HepG2 (cell line): ENCODE data around the gene HIF1AN. TPM values are rescaled to one million over a fixed set of nuclear protein-coding genes. Genes with fewer than 3 reads are reported as not detected.

ENCODE experiments used
- ARID4A ChIP-seq: sonication (generic); formaldehyde crosslinking; IDR thresholded peaks from 2 replicates; pipeline ENCODE4 v1.5.0; 2020; ENCODE audit warnings: mild to moderate bottlenecking, missing genetic modification reagents, borderline replicate concordance
- EED ChIP-seq: sonication (generic); formaldehyde crosslinking; IDR thresholded peaks from 2 replicates; pipeline ENCODE4 v1.5.0; 2020; ENCODE audit warnings: mild to moderate bottlenecking, missing genetic modification reagents
- HOMEZ ChIP-seq: IDR thresholded peaks from 2 replicates; pipeline ENCODE4 v1.6.1; 2016; ENCODE audit warnings: low read depth
- KAT2B ChIP-seq: fragments of 150-350 bp; IDR thresholded peaks from 2 replicates; pipeline ENCODE4 v1.6.1; 2014; ENCODE audit warnings: low read depth, low read length, borderline replicate concordance
- MTERF4 ChIP-seq: sonication (generic); formaldehyde crosslinking; IDR thresholded peaks from 2 replicates; pipeline ENCODE4 v1.8.0; 2023; ENCODE audit warnings: mild to moderate bottlenecking, missing genetic modification reagents
- NFRKB ChIP-seq: fragments of 450-650 bp; IDR thresholded peaks from 2 replicates; pipeline ENCODE4 v1.6.1; 2017
- NONO ChIP-seq, 2 experiments: fragments of 450-650 bp in 1 of 2; sonication (generic) in 1 of 2; formaldehyde crosslinking in 1 of 2; IDR thresholded peaks in 1 of 2; conservative IDR thresholded peaks in 1 of 2; 2 replicates each; pipeline versions ENCODE4 v1.6.1 to v1.8.0; 2017 to 2022; ENCODE audit warnings: mild to moderate bottlenecking in 1 of 2, missing genetic modification reagents in 1 of 2, moderate library complexity in 1 of 2
- PHF21A ChIP-seq: sonication (generic); formaldehyde crosslinking; IDR thresholded peaks from 2 replicates; pipeline ENCODE4 v1.5.0; 2020; ENCODE audit warnings: mild to moderate bottlenecking, missing genetic modification reagents
- RARG ChIP-seq: sonication (generic); formaldehyde crosslinking; IDR thresholded peaks from 2 replicates; pipeline ENCODE4 v1.4.0; 2020; ENCODE audit warnings: low read depth, mild to moderate bottlenecking, missing genetic modification reagents
- REL ChIP-seq: sonication (generic); formaldehyde crosslinking; conservative IDR thresholded peaks from 2 replicates; pipeline ENCODE4 v1.8.0; 2022; ENCODE audit warnings: mild to moderate bottlenecking, missing genetic modification reagents, moderate library complexity
- SMC3 ChIP-seq: IDR thresholded peaks from 2 replicates; pipeline ENCODE4 v1.6.1; 2011; ENCODE audit warnings: low read length, improper control_type of control experiment
- TCF7 ChIP-seq: sonication (generic); IDR thresholded peaks from 2 replicates; pipeline ENCODE4 v1.6.1; 2016; ENCODE audit warnings: antibody characterized with exemption, low read depth
- ZBTB14 ChIP-seq: sonication (generic); formaldehyde crosslinking; IDR thresholded peaks from 2 replicates; pipeline ENCODE4 v1.4.0; 2020; ENCODE audit warnings: missing genetic modification reagents
- ZNF205 ChIP-seq: IDR thresholded peaks from 2 replicates; pipeline ENCODE4 v1.6.1; 2018; ENCODE audit warnings: missing biosample characterization, missing genetic modification reagents
- ZNF660 ChIP-seq: sonication (generic); formaldehyde crosslinking; IDR thresholded peaks from 2 replicates; pipeline ENCODE4 v1.5.1; 2020; ENCODE audit warnings: mild to moderate bottlenecking, low read depth, missing genetic modification reagents, borderline replicate concordance
- ZNF691 ChIP-seq: sonication (generic); formaldehyde crosslinking; IDR thresholded peaks from 2 replicates; pipeline ENCODE4 v1.4.0; 2020; ENCODE audit warnings: missing genetic modification reagents, low read depth, mild to moderate bottlenecking, borderline replicate concordance
- polyA plus RNA-seq, 8 experiments: library from polyadenylated mRNA; depleted of rRNA in 3 of 8; stranded (reverse) in 7 of 8; unstranded in 1 of 8; fragments of >200 nt; fragmentation: Illumina TruSeq in 4 of 8; extraction: Trizol in 4 of 8; gene quantifications; 2 replicates each; pipeline versions ENCODE4 v1.2.1 to v1.2.3, GENCODE V29; 2011 to 2016; ENCODE audit warnings: low read depth in 4 of 8, missing spikeins in 1 of 8, mixed read lengths in 1 of 8; ENCODE audit not compliant: insufficient read depth in 1 of 8
- total RNA-seq, 5 experiments: library from RNA; depleted of rRNA; stranded (reverse); fragments of >200 nt; fragmentation: Illumina TruSeq; extraction: Trizol; gene quantifications; 2 replicates each; pipeline ENCODE4 v1.2.3, GENCODE V29; 2016; ENCODE audit warnings: low read depth in 1 of 5

Gene HIF1AN
- total and polyA plus RNA-seq, 2 of the 13 experiments (the other 11 are each of a cell fraction or from before 2014, with no cell fraction given), result 8.6 to 10.7 TPM

GRCh38 chr10:100518761-100519241 is 16.9 kb upstream of the HIF1AN start (continued):
- no peak for TF ChIP-seq ZNF691 (CRISPR knock-in tag)
- TF ChIP-seq SMC3, result peak; percentile 48
- peak; percentile 8; the same call in 1 of the 2 replicates for TF ChIP-seq HOMEZ (CRISPR knock-in tag)
- TF ChIP-seq TCF7, result no peak
- no peak for TF ChIP-seq RARG (CRISPR knock-in tag)
- TF ChIP-seq NFRKB, result no peak
- TF ChIP-seq EED (CRISPR knock-in tag), result no peak
- 0 out of 2 replicates have a peak, but pooled peaks have one; percentile 32 for TF ChIP-seq REL (CRISPR knock-in tag)
- no peak for TF ChIP-seq KAT2B
- no peak for TF ChIP-seq PHF21A (CRISPR knock-in tag)
- TF ChIP-seq ARID4A, result no peak
- TF ChIP-seq NONO (IDR thresholded peaks at IDR 0.05), result no peak
- 0 out of 2 replicates have a peak, but pooled peaks have one; percentile 5 for TF ChIP-seq NONO (CRISPR knock-in tag; conservative IDR thresholded peaks at IDR 0.05)
- no peak for TF ChIP-seq ZBTB14 (CRISPR knock-in tag)
- TF ChIP-seq MTERF4 (CRISPR knock-in tag), result no peak
- no peak for TF ChIP-seq ZNF205 (CRISPR knock-in tag)
- no peak for TF ChIP-seq ZNF660
